HepG2 (cell line): ENCODE data around the gene GRAMD4. TPM values are rescaled to one million over a fixed set of nuclear protein-coding genes. Genes with fewer than 3 reads are reported as not detected.

Experiments
- CAMTA2 ChIP-seq: sonication (generic); formaldehyde crosslinking; IDR thresholded peaks from 2 replicates; pipeline ENCODE4 v1.4.0; 2020; ENCODE audit warnings: mild to moderate bottlenecking, missing genetic modification reagents, borderline replicate concordance
- DMAP1 ChIP-seq: IDR thresholded peaks from 2 replicates; pipeline ENCODE4 v1.6.1; 2016
- FUBP1 ChIP-seq: sonication (generic); formaldehyde crosslinking; IDR thresholded peaks from 2 replicates; pipeline ENCODE4 v1.5.1; 2020; ENCODE audit warnings: missing genetic modification reagents, mild to moderate bottlenecking, borderline replicate concordance
- HDAC1 ChIP-seq: sonication (generic); formaldehyde crosslinking; IDR thresholded peaks from 2 replicates; pipeline ENCODE4 v1.5.1; 2020; ENCODE audit warnings: mild to moderate bottlenecking, missing genetic modification reagents
- MNT ChIP-seq: fragments of 450-650 bp; IDR thresholded peaks from 2 replicates; pipeline ENCODE4 v1.6.1; 2016
- MXD1 ChIP-seq: sonication (generic); formaldehyde crosslinking; IDR thresholded peaks from 2 replicates; pipeline ENCODE4 v1.4.0; 2020; ENCODE audit warnings: mild to moderate bottlenecking, missing genetic modification reagents
- MXI1 ChIP-seq: IDR thresholded peaks from 3 replicates; pipeline ENCODE4 v1.6.1; 2012; ENCODE audit warnings: low read depth, low read length, inconsistent platforms, borderline replicate concordance
- NBN ChIP-seq: fragments of 450-650 bp; conservative IDR thresholded peaks from 2 replicates; pipeline ENCODE4 v1.6.1; 2017
- NRL ChIP-seq: sonication (generic); formaldehyde crosslinking; IDR thresholded peaks from 2 replicates; pipeline ENCODE4 v1.5.0; 2020; ENCODE audit warnings: missing genetic modification reagents, mild to moderate bottlenecking, moderate library complexity, borderline replicate concordance
- POGZ ChIP-seq: sonication (generic); formaldehyde crosslinking; IDR thresholded peaks from 2 replicates; pipeline ENCODE4 v1.4.0; 2020; ENCODE audit warnings: mild to moderate bottlenecking, missing genetic modification reagents
- THYN1 ChIP-seq: sonication (generic); formaldehyde crosslinking; IDR thresholded peaks from 2 replicates; pipeline ENCODE4 v1.8.1; 2023; ENCODE audit warnings: low read depth, mild to moderate bottlenecking, moderate library complexity, missing genetic modification reagents, borderline replicate concordance
- TRAFD1 ChIP-seq: sonication (generic); formaldehyde crosslinking; IDR thresholded peaks from 2 replicates; pipeline ENCODE4 v1.5.1; 2020; ENCODE audit warnings: missing genetic modification reagents, mild to moderate bottlenecking, borderline replicate concordance
- ZBTB2 ChIP-seq: sonication (generic); formaldehyde crosslinking; IDR thresholded peaks from 2 replicates; pipeline ENCODE4 v1.8.0; 2022; ENCODE audit warnings: low read depth, missing genetic modification reagents
- ZNF34 ChIP-seq: sonication (generic); formaldehyde crosslinking; IDR thresholded peaks from 2 replicates; pipeline ENCODE4 v1.4.0; 2020; ENCODE audit warnings: mild to moderate bottlenecking, missing genetic modification reagents, borderline replicate concordance
- ZNF576 ChIP-seq: sonication (generic); formaldehyde crosslinking; IDR thresholded peaks from 2 replicates; pipeline ENCODE4 v1.4.0; 2020; ENCODE audit warnings: mild to moderate bottlenecking, missing genetic modification reagents
- ZNF652 ChIP-seq: IDR thresholded peaks from 2 replicates; pipeline ENCODE4 v1.6.1; 2016; ENCODE audit warnings: low read depth, borderline replicate concordance
- ZNF737 ChIP-seq: sonication (generic); formaldehyde crosslinking; IDR thresholded peaks from 2 replicates; pipeline ENCODE4 v1.5.0; 2020; ENCODE audit warnings: missing genetic modification reagents, mild to moderate bottlenecking, borderline replicate concordance
- ZNF781 ChIP-seq: sonication (generic); formaldehyde crosslinking; IDR thresholded peaks from 2 replicates; pipeline ENCODE4 v1.5.1; 2020; ENCODE audit warnings: borderline replicate concordance, mild to moderate bottlenecking, missing genetic modification reagents; ENCODE audit errors: not compliant biosample characterization
- polyA plus RNA-seq, 8 experiments: library from polyadenylated mRNA; depleted of rRNA in 3 of 8; stranded (reverse) in 7 of 8; unstranded in 1 of 8; fragments of >200 nt; fragmentation: Illumina TruSeq in 4 of 8; extraction: Trizol in 4 of 8; gene quantifications; 2 replicates each; pipeline versions ENCODE4 v1.2.1 to v1.2.3, GENCODE V29; 2011 to 2016; ENCODE audit warnings: low read depth in 4 of 8, missing spikeins in 1 of 8, mixed read lengths in 1 of 8; ENCODE audit not compliant: insufficient read depth in 1 of 8
- total RNA-seq, 5 experiments: library from RNA; depleted of rRNA; stranded (reverse); fragments of >200 nt; fragmentation: Illumina TruSeq; extraction: Trizol; gene quantifications; 2 replicates each; pipeline ENCODE4 v1.2.3, GENCODE V29; 2016; ENCODE audit warnings: low read depth in 1 of 5

GRAMD4 gene
- total and polyA plus RNA-seq, 2 of the 13 experiments (the other 11 are each of a cell fraction or from before 2014, with no cell fraction given), result 15.2 to 15.7 TPM

- TF ChIP-seq ZNF576, result no peak
- peak; percentile 10; the same call in 1 of the 2 replicates for TF ChIP-seq ZNF737
- TF ChIP-seq DMAP1 (CRISPR knock-in tag), result peak; percentile 49
- TF ChIP-seq MXI1, result peak; percentile 51; the same call in 1 of the 3 replicates
- TF ChIP-seq MNT, result 0 out of 2 replicates have a peak, but pooled peaks have one; percentile 11
- TF ChIP-seq MXD1 (CRISPR knock-in tag), result peak; percentile 64
- no peak for TF ChIP-seq FUBP1
- TF ChIP-seq ZBTB2 (CRISPR knock-in tag), result no peak
- TF ChIP-seq NBN, result no peak
- peak; percentile 32; the same call in 1 of the 2 replicates for TF ChIP-seq ZNF652 (CRISPR knock-in tag)
- peak; percentile 60; the same call in 1 of the 2 replicates for TF ChIP-seq NRL
- TF ChIP-seq HDAC1 (CRISPR knock-in tag), result peak; percentile 77
- no peak; the same call in none of the 2 replicates for TF ChIP-seq POGZ (CRISPR knock-in tag)
- no peak for TF ChIP-seq ZNF781 (CRISPR knock-in tag)
- TF ChIP-seq THYN1, result no peak
- TF ChIP-seq ZNF34 (CRISPR knock-in tag), result no peak
- peak; percentile 92; the same call in 1 of the 2 replicates for TF ChIP-seq TRAFD1 (CRISPR knock-in tag)
- 0 out of 2 replicates have a peak, but pooled peaks have one; percentile 61 for TF ChIP-seq CAMTA2 (CRISPR knock-in tag)
Observed at GRCh38 chr22:46652081-46652846, 32.1 kb downstream of the GRAMD4 start (continued).
